AG04449 (cell line): Measurements from ENCODE around the gene BARX1.
A peak's percentile ranks its signal among the peaks of the same experiment; 100 is the strongest.
"Not testable (repeated sequence)": the region's sequence is repeated elsewhere in the genome, so short reads cannot be mapped to it uniquely, and the experiment has no call there.

Experiments used
- CTCF ChIA-PET: fragments of 350-600 bp; formaldehyde crosslinking; extraction: SDS; loops from one replicate; lab custom pipeline; 2021; ENCODE audit warnings: antibody characterized with exemption; lab: Yijun Ruan, JAX
- POLR2A ChIA-PET: fragments of 400-600, 350-600 bp; formaldehyde crosslinking; extraction: SDS; loops from one replicate; lab custom pipeline; 2020; ENCODE audit warnings: antibody characterized with exemption, inconsistent platforms; lab: Yijun Ruan, JAX
- DNase-seq: peaks from one replicate; pipeline ENCODE4 v3.0.0-alpha.2; 2010; ENCODE audit warnings: low read depth, low spot score
- H3K4me3 ChIP-seq: 2 replicates; pipeline ENCODE4 v1.5.1; 2011; ENCODE audit warnings: low read depth, mild to moderate bottlenecking, control low read depth, low read length
- TF ChIP-seq, protein P1 (sequence below): IDR thresholded peaks from one replicate; pipeline ENCODE4 v1.5.1; 2011; ENCODE audit warnings: mild to moderate bottlenecking, moderate library complexity, low read length, control low read depth, inconsistent platforms; ENCODE audit not compliant: insufficient read depth; ENCODE audit errors: missing control alignments

BARX1 gene

DNA sequence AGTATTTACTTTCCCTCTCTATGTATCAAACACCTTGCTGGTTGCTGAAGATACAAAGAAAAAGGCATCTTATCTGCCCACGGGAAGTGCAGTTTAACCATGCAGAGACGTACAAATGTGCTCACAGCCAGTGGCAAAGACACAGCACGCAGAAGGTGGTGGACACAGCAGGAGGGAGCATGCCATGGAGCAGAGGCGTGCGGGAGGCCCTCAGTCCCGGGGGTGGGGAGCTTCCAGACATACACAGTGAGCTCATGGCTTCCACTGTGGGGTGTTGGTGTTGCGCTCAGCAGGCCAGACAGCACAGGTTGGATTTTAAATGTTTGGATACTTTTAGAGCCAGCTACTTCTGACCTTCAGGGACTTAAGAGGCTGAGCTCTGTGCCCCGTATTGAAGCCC, 8.8 kb upstream of the BARX1 start:
- POLR2A ChIA-PET: no interaction called here
- CTCF ChIA-PET: interaction anchor here (0.7 to 9.6 kb wide), 15 partner anchors 8 to 287 kb away, joined by 3 to 142 read pairs (median 5); no protein-coding TSS in a partner anchor
- no peak overlapping the region for H3K4me3 ChIP-seq
- no peak for DNase-seq
- TF ChIP-seq, protein P1, sequence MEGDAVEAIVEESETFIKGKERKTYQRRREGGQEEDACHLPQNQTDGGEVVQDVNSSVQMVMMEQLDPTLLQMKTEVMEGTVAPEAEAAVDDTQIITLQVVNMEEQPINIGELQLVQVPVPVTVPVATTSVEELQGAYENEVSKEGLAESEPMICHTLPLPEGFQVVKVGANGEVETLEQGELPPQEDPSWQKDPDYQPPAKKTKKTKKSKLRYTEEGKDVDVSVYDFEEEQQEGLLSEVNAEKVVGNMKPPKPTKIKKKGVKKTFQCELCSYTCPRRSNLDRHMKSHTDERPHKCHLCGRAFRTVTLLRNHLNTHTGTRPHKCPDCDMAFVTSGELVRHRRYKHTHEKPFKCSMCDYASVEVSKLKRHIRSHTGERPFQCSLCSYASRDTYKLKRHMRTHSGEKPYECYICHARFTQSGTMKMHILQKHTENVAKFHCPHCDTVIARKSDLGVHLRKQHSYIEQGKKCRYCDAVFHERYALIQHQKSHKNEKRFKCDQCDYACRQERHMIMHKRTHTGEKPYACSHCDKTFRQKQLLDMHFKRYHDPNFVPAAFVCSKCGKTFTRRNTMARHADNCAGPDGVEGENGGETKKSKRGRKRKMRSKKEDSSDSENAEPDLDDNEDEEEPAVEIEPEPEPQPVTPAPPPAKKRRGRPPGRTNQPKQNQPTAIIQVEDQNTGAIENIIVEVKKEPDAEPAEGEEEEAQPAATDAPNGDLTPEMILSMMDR: no peak

DNA sequence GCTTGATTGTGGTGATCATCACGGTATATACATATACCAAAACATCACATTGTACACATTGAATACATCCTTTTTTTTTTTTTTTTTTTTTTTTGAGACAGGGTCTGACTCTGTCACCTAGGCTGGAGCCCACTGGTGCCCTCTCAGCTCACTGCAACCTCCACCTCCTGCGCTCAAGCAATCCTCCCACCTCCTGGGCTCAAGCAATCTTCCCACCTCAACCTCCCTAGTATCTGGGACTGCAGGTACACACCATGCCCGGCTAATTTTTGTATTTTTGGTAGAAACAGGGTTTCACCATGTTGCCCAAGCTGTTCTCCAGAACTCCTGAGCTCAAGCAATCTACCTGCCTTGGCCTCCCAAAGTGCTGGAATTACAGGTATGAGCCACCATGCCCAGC, 8.3 kb upstream of the BARX1 start:
- CTCF ChIA-PET: interaction anchor here (0.7 to 9.6 kb wide), 17 partner anchors 9 to 286 kb away, joined by 3 to 142 read pairs (median 4); no protein-coding TSS in a partner anchor
- H3K4me3 ChIP-seq, DNase-seq, POLR2A ChIA-PET: not testable (repeated sequence)

DNA sequence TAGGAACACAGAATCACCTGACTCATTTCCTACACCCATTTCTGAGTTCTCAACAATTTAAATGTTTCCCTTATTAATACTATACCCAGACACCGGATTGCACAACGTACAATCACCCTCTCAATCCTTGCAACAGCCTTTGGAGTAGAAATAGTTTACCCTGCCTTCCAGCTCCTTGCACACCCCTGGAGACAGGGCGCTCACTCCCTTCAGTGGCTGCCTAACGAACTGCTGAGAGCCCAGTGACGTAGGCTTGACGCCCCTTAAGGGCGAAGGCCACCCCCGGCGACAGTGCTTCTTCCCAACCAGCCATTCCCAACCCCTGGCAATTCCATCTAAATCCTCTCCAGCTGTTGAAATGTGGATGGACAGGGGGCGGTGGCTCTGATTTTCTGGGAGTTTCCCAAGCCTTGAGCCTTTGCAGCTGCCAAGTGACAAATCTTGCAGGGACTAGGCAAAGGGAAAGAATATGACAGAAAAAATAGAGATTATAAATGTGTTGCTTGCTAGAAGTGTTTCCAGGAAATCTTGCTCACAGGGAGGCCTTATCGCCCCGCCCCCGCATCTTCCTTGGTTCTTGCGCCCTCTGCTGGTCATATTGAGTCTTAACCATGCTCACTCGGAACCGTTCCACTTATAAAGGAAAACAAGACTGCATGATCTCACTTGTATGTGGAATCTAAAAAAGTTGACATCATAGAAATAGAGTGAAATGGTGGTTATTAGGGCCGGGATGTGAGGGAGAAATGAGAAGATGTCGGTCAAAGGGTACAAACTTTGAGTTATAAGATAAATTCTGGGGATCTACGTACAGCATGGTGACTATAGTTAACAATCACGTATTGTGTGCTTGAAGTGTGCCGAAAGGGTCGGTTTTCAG, 7.6 kb upstream of the BARX1 start:
- TF ChIP-seq, protein P1: peak; percentile 78
- no peak overlapping the region for H3K4me3 ChIP-seq
- ChIA-PET POLR2A (no interaction called here), CTCF (interaction anchor here (0.6 to 9.6 kb wide), 21 partner anchors 9 to 285 kb away, joined by 3 to 142 read pairs (median 4); no protein-coding TSS in a partner anchor)
- DNase-seq: peak; percentile 26

DNA sequence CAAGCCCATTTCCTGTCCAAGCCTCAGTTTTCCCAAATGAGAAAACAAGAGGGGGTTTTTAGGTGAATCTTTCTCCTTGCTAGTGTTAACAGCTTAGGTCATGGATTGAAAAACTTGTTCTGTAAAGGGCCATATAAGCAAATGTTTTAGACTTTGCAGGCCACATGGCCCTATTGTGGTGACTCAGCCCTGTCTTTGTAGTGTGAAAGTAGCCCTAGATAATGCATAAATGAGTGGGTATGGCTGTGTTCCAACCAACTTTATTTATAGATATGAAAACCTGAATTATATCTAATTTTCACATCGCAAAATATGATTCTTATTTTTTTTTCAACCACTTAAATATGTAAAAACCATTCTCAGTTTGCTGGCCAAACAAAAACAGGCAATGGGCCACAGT, 6.9 kb upstream of the BARX1 start:
- POLR2A ChIA-PET: no interaction called here
- DNase-seq: no peak
- TF ChIP-seq, protein P1: no peak
- no peak overlapping the region for H3K4me3 ChIP-seq
- CTCF ChIA-PET: interaction anchor here (0.6 to 9.6 kb wide), 10 partner anchors 10 to 279 kb away, joined by 3 to 142 read pairs (median 6); no protein-coding TSS in a partner anchor

GRCh38 chr9:93960971-93961841, 6.1 kb upstream of the BARX1 start:
- H3K4me3 ChIP-seq: no peak overlapping the region
- DNase-seq: no peak
- ChIA-PET POLR2A (no interaction called here), CTCF (interaction anchor here (1.3 to 9.6 kb wide), 6 partner anchors 10 to 279 kb away, joined by 3 to 142 read pairs (median 10); no protein-coding TSS in a partner anchor)
- TF ChIP-seq, protein P1: no peak

- H3K4me3 ChIP-seq: no peak overlapping the region
- TF ChIP-seq, protein P1: no peak
- ChIA-PET POLR2A (no interaction called here), CTCF (interaction anchor here (9.6 kb wide), 1 partner anchor 278 kb away, joined by 142 read pairs; no protein-coding TSS in a partner anchor)
- no peak for DNase-seq
These were observed 5.2 kb upstream of the BARX1 start for GRCh38 chr9:93960221-93960970.
